GM10847 (cell line): ENCODE results near the gene COQ2.

Experiments
- POLR2A ChIP-seq: IDR thresholded peaks from 2 replicates; pipeline ENCODE4 v1.6.1; 2011; ENCODE audit not compliant: insufficient read length; ENCODE audit errors: extremely low read depth

The COQ2 gene

DNA sequence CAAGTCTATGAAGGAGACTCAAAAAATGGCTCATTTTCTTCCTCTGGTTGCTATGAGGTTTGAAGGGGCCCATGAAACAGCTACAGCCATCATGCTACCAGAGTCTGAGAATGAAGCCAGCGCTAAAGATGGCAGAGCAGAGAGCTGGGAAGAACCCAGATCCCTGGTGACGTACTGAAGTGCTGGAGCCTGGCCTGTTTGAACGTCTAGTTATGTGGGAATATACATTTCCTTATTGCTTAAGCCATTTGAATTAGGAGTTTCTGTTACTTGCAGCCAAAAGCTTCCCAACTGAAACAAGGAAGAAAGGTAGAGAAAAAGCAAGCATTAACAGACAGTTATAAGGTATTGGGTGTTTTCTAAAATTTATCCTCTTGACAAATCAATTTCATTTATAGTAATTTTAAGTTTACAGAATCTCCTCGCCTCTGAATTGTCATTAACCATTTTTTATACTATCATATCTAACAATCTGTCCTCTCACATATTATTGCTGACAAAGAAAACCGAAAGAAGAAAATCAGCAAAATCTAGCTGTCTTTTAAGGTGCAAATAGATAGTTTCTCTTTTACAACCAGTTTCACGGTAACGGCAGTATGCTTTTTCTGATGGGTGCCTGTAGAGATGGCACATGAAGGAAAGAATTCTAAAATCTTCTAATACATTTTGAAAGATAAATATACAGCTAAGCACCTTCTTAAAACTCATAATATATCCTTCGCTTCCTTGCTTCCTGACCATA lies 8.9 kb upstream of the COQ2 start:
- no peak for TF ChIP-seq POLR2A

- TF ChIP-seq POLR2A: no peak
Measured at GRCh38 chr4:83285055-83285407, 433 bp upstream of the COQ2 start.

- no peak for TF ChIP-seq POLR2A
Measured at GRCh38 chr4:83283181-83283580, 1.4 kb downstream of the COQ2 start.

DNA sequence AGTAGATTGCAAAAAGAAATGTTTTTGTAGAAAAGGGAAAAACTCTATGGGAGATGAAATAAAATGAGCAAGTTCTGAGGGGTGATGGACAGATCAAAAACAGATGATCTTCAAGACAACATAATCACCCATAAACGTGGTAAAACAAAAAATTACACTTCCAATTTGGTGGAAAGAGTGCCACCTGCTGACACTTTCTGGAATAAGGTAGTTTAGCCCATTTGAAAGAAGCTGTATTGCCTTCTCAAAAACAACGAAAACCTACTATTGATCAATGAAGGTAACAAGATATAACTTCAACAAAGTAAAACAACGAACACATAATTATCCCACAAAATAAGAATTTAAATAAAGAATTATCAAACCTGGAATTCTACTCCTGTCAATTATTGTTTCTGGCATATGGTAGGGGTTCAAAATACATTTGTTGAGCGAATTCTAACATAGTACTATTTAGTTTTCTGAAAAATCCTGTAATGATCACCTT lies 2.5 kb downstream of the COQ2 start:
- no peak for TF ChIP-seq POLR2A

- TF ChIP-seq POLR2A: no peak
Measured at GRCh38 chr4:83281307-83281706, 3.3 kb downstream of the COQ2 start.

DNA sequence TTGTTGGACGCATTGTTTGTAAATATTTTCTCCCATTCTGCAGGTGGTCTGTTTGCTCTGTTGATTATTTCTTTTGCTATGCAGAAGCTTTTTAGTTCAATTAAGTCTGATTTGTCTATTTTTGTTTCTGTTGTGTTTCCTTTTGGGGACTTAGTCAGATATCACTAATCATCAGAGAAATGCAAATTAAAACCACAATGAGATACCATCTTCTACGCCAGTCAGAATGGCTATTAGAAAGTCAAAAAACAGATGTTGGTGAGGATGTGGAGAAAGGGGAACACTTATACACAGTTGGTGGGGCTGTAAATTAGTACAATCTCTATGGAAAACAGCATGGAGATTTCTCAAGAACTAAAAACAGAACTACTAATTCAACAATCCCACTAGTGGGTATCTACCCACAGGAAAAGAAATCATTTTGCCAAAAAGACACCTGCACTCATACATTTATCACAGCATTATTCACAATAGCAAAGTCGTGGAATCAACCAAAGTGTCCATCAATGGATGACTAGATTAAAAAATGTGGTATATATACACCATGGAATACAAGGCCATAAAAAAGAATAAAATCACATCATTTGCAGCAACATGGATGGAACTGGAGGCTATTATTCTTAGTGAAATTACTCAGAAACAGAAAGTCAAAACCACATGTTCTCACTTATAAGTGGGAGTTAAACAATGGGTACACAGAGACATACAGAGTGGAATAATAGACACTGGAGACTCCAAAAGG lies 8.1 kb downstream of the COQ2 start:
- TF ChIP-seq POLR2A: no peak

- no peak for TF ChIP-seq POLR2A
Measured at GRCh38 chr4:83272900-83273299, 11.7 kb downstream of the COQ2 start.

DNA sequence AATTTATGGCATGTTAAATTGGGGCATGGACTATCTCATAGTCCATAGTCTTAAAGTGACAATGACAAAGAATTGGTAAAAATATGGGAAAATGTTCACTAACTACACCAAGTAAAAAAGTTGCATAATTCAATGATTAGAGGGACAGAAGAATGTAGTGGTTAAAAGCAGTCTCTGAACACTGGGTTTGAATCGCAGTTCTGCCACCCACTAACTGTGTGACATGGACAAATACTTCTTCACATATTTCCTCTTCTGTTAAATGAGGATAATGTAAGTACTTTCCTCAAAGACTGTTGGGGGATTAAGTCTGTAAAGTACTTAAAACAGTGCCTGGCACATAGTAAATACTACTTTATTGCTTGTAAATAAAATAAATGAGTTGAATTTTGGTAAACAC lies 15.3 kb downstream of the COQ2 start:
- no peak for TF ChIP-seq POLR2A

GRCh38 chr4:83268491-83268890 lies 16.1 kb downstream of the COQ2 start:
- no peak for TF ChIP-seq POLR2A

GRCh38 chr4:83267830-83268475 lies 16.6 kb downstream of the COQ2 start:
- TF ChIP-seq POLR2A: no peak

- no peak for TF ChIP-seq POLR2A
Measured at GRCh38 chr4:83267121-83267829, 17.3 kb downstream of the COQ2 start.

GRCh38 chr4:83266689-83267088 lies 17.9 kb downstream of the COQ2 start:
- no peak for TF ChIP-seq POLR2A

DNA sequence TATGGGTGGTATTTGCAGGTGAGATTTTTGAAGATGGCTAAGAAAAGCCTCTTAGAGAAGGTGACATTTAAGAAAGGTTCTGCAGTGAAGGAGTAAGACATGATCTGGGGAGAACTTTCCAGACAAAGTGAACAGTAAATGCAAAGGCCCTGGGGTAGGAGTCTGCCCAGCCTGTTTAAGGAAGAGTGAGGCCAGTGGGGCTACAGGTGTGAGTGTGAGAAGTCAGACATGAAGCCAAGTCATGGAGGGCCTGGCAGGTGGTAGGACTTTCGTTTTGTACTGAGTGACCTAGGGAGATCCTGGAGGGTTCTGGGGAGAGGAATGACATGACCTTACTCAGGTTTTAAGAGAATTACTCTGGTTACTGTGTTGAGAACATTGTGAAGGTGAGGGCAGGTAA lies 21.5 kb downstream of the COQ2 start:
- no peak for TF ChIP-seq POLR2A

- TF ChIP-seq POLR2A: no peak
Measured at GRCh38 chr4:83262682-83263081, 21.9 kb downstream of the COQ2 start.

DNA sequence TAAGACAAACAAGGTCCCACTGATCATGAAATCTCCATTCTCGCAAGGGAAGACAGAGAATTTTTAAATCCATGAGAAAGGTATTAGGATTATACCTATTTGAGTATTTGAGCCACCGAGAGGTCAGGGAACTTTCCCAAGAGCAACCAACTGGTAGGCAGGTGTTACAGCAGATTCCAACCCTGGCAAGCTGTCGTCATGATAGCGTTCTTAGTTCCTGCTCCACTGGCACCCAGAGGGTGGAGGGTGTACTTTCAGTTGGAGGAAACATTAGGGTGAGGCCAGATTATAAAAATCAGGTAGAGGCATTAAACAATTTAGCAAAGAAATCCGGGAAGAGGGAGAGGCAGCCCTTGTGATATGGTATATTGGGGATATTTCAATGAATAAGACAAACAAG lies 23.3 kb downstream of the COQ2 start:
- TF ChIP-seq POLR2A: no peak
